ENCODE results near the gene TACO1. TPM values are rescaled to one million over a fixed set of nuclear protein-coding genes. Genes with fewer than 3 reads are reported as not detected.

The TACO1 gene
- total RNA-seq, 1 donor from 2014 or later = 20.0 TPM

- no peak for DNase-seq (ENCODE audit: low spot score)
Measured at GRCh38 chr17:63639125-63639524, 38.4 kb downstream of the TACO1 start.

- no peak for DNase-seq (ENCODE audit: low spot score)
Measured at GRCh38 chr17:63640038-63640437, 39.3 kb downstream of the TACO1 start.

GRCh38 chr17:63641692-63642448 lies 41.2 kb downstream of the TACO1 start:
- DNase-seq (ENCODE audit: low spot score) = peak; percentile 48

GRCh38 chr17:63644846-63645245 lies 44.2 kb downstream of the TACO1 start:
- no peak for DNase-seq (ENCODE audit: low spot score)

- no peak for DNase-seq (ENCODE audit: low spot score)
Measured at GRCh38 chr17:63645775-63646487, 45.2 kb downstream of the TACO1 start.

GRCh38 chr17:63646488-63646806 lies 45.8 kb downstream of the TACO1 start:
- DNase-seq (ENCODE audit: low spot score) = no peak

- DNase-seq (ENCODE audit: low spot score) = no peak
Measured at GRCh38 chr17:63647065-63647725, 46.5 kb downstream of the TACO1 start.

GRCh38 chr17:63647936-63648335 lies 47.2 kb downstream of the TACO1 start:
- no peak for DNase-seq (ENCODE audit: low spot score)

GRCh38 chr17:63649813-63650212 lies 49.1 kb downstream of the TACO1 start:
- no peak for DNase-seq (ENCODE audit: low spot score)

GRCh38 chr17:63652106-63652505 lies 51.4 kb downstream of the TACO1 start:
- DNase-seq (ENCODE audit: low spot score) = no peak

GRCh38 chr17:63653050-63653449 lies 52.4 kb downstream of the TACO1 start:
- no peak for DNase-seq (ENCODE audit: low spot score)

GRCh38 chr17:63657786-63658185 lies 57.1 kb downstream of the TACO1 start:
- DNase-seq (ENCODE audit: low spot score) = no peak

Other genes starting within 250 kb of the TACO1 start
- 74.3 TPM for gene CYB561, start 154.6 kb upstream of the TACO1 start, total RNA-seq
- gene ACE, start 123.8 kb upstream of the TACO1 start, total RNA-seq = 22.8 TPM
- gene KCNH6, start 77.5 kb upstream of the TACO1 start, total RNA-seq = not detected
- gene DCAF7, start 50.4 kb upstream of the TACO1 start, total RNA-seq = 81.8 TPM
- gene MAP3K3, start 21.5 kb downstream of the TACO1 start, total RNA-seq = 39.5 TPM
- 19.0 TPM for gene LIMD2, start 99.2 kb downstream of the TACO1 start, total RNA-seq
- gene STRADA, start 140.9 kb downstream of the TACO1 start, total RNA-seq = 28.5 TPM
- 104 TPM for gene CCDC47, start 172.7 kb downstream of the TACO1 start, total RNA-seq
- 90.4 TPM for gene DDX42, start 173.3 kb downstream of the TACO1 start, total RNA-seq
- gene PSMC5, start 226.5 kb downstream of the TACO1 start, total RNA-seq = 112 TPM
- gene FTSJ3, start 226.8 kb downstream of the TACO1 start, total RNA-seq = 43.1 TPM
- 84.7 TPM for gene SMARCD2, start 241.8 kb downstream of the TACO1 start, total RNA-seq

Data from mucosa of gallbladder (tissue), 1 donor.